Measurements from ENCODE around the gene ZNF98.

The ZNF98 gene

GRCh38 chr19:22422211-22422610 lies at the start of gene ZNF98:
Gene ZNF98 (minus strand): TSS chr19:22422346. CDS start chr19:22422224, 122 bp downstream.
- no peak within 1 kb of the TSS for H3K9ac ChIP-seq (ENCODE audit: low read depth, low read length)
- no peak within 1 kb of the TSS for H3K4me3 ChIP-seq (ENCODE audit: low read depth, low read length)
- no peaks in the 10 kb centered on the region for H3K27me3 ChIP-seq (ENCODE audit: control insufficient read depth, insufficient read depth, low read length)
- no peaks in the 10 kb centered on the region for H3K4me1 ChIP-seq (ENCODE audit: control insufficient read depth, insufficient read depth, low read length)
- H3K9me3 ChIP-seq (ENCODE audit: control insufficient read depth, insufficient read depth, low read length): peaks cover 3% of the 10 kb centered on the region
- no peaks in the 10 kb centered on the region for H3K36me3 ChIP-seq (ENCODE audit: control insufficient read depth, insufficient read depth, low read length)

GRCh38 chr19:22446605-22447004 lies 24.5 kb upstream of the ZNF98 start:
- Histone ChIP-seq H3K4me3 (ENCODE audit: low read depth, low read length) (no peak overlapping the region), H3K27me3 (ENCODE audit: control insufficient read depth, insufficient read depth, low read length) (no peaks in the 10 kb centered on the region), H3K9me3 (ENCODE audit: control insufficient read depth, insufficient read depth, low read length) (peaks cover 16% of the 10 kb centered on the region), H3K9ac (ENCODE audit: low read depth, low read length) (no peak overlapping the region), H3K36me3 (ENCODE audit: control insufficient read depth, insufficient read depth, low read length) (no peaks in the 10 kb centered on the region), H3K4me1 (ENCODE audit: control insufficient read depth, insufficient read depth, low read length) (no peaks in the 10 kb centered on the region)

- no peaks in the 10 kb centered on the region for H3K36me3 ChIP-seq (ENCODE audit: control insufficient read depth, insufficient read depth, low read length)
- no peak overlapping the region for H3K9ac ChIP-seq (ENCODE audit: low read depth, low read length)
- no peaks in the 10 kb centered on the region for H3K4me1 ChIP-seq (ENCODE audit: control insufficient read depth, insufficient read depth, low read length)
- no peak overlapping the region for H3K4me3 ChIP-seq (ENCODE audit: low read depth, low read length)
- H3K9me3 ChIP-seq (ENCODE audit: control insufficient read depth, insufficient read depth, low read length): peaks cover 5% of the 10 kb centered on the region
- H3K27me3 ChIP-seq (ENCODE audit: control insufficient read depth, insufficient read depth, low read length): no peaks in the 10 kb centered on the region
These were observed 15.9 kb upstream of the ZNF98 start for GRCh38 chr19:22438011-22438410.

- no peak overlapping the region for H3K9ac ChIP-seq (ENCODE audit: low read depth, low read length)
- no peaks in the 10 kb centered on the region for H3K27me3 ChIP-seq (ENCODE audit: control insufficient read depth, insufficient read depth, low read length)
- peaks cover 12% of the 10 kb centered on the region for H3K9me3 ChIP-seq (ENCODE audit: control insufficient read depth, insufficient read depth, low read length)
- no peaks in the 10 kb centered on the region for H3K4me1 ChIP-seq (ENCODE audit: control insufficient read depth, insufficient read depth, low read length)
- H3K4me3 ChIP-seq (ENCODE audit: low read depth, low read length): no peak overlapping the region
- no peaks in the 10 kb centered on the region for H3K36me3 ChIP-seq (ENCODE audit: control insufficient read depth, insufficient read depth, low read length)
These were observed 6.1 kb upstream of the ZNF98 start for GRCh38 chr19:22427960-22428913.

GRCh38 chr19:22427547-22427946 lies 5.4 kb upstream of the ZNF98 start:
- Histone ChIP-seq H3K4me3 (ENCODE audit: low read depth, low read length) (no peak overlapping the region), H3K27me3 (ENCODE audit: control insufficient read depth, insufficient read depth, low read length) (no peaks in the 10 kb centered on the region), H3K9ac (ENCODE audit: low read depth, low read length) (no peak overlapping the region), H3K36me3 (ENCODE audit: control insufficient read depth, insufficient read depth, low read length) (no peaks in the 10 kb centered on the region), H3K4me1 (ENCODE audit: control insufficient read depth, insufficient read depth, low read length) (no peaks in the 10 kb centered on the region), H3K9me3 (ENCODE audit: control insufficient read depth, insufficient read depth, low read length) (peaks cover 12% of the 10 kb centered on the region)

GRCh38 chr19:22426901-22427300 lies 4.8 kb upstream of the ZNF98 start:
- no peak overlapping the region for H3K9ac ChIP-seq (ENCODE audit: low read depth, low read length)

GRCh38 chr19:22421797-22422196 lies 349 bp downstream of the ZNF98 start:
- H3K4me1 ChIP-seq (ENCODE audit: control insufficient read depth, insufficient read depth, low read length): no peaks in the 10 kb centered on the region
- H3K4me3 ChIP-seq (ENCODE audit: low read depth, low read length): no peak overlapping the region
- H3K9me3 ChIP-seq (ENCODE audit: control insufficient read depth, insufficient read depth, low read length): peaks cover 3% of the 10 kb centered on the region

More at GRCh38 chr19:22426901-22427300, 4.8 kb upstream of the ZNF98 start:
- Histone ChIP-seq H3K4me3 (ENCODE audit: low read depth, low read length) (no peak overlapping the region), H3K4me1 (ENCODE audit: control insufficient read depth, insufficient read depth, low read length) (no peaks in the 10 kb centered on the region), H3K27me3 (ENCODE audit: control insufficient read depth, insufficient read depth, low read length) (no peaks in the 10 kb centered on the region), H3K9me3 (ENCODE audit: control insufficient read depth, insufficient read depth, low read length) (peaks cover 12% of the 10 kb centered on the region), H3K36me3 (ENCODE audit: control insufficient read depth, insufficient read depth, low read length) (no peaks in the 10 kb centered on the region)

GRCh38 chr19:22354665-22355064 lies 67.5 kb downstream of the ZNF98 start:
- Histone ChIP-seq H3K27me3 (ENCODE audit: control insufficient read depth, insufficient read depth, low read length) (no peaks in the 10 kb centered on the region), H3K4me3 (ENCODE audit: low read depth, low read length) (no peak overlapping the region), H3K9ac (ENCODE audit: low read depth, low read length) (no peak overlapping the region), H3K9me3 (ENCODE audit: control insufficient read depth, insufficient read depth, low read length) (peaks cover 9% of the 10 kb centered on the region), H3K36me3 (ENCODE audit: control insufficient read depth, insufficient read depth, low read length) (no peaks in the 10 kb centered on the region), H3K4me1 (ENCODE audit: control insufficient read depth, insufficient read depth, low read length) (no peaks in the 10 kb centered on the region)

More at GRCh38 chr19:22421797-22422196, 349 bp downstream of the ZNF98 start:
- Histone ChIP-seq H3K27me3 (ENCODE audit: control insufficient read depth, insufficient read depth, low read length) (no peaks in the 10 kb centered on the region), H3K36me3 (ENCODE audit: control insufficient read depth, insufficient read depth, low read length) (no peaks in the 10 kb centered on the region), H3K9ac (ENCODE audit: low read depth, low read length) (no peak overlapping the region)
